ENCODE measurements around the gene ATP8A2. TPM values are rescaled to one million over a fixed set of nuclear protein-coding genes. Genes with fewer than 3 reads are reported as not detected.
A peak's percentile ranks its signal among the peaks of the same experiment; 100 is the strongest.
"Not testable (repeated sequence)": the region's sequence is repeated elsewhere in the genome, so short reads cannot be mapped to it uniquely, and the experiment has no call there.

The ATP8A2 gene
- total and polyA plus RNA-seq, 3 donors from 2014 or later, result 14.2 to 38.3 (median 16.5) TPM

- H3K27me3 ChIP-seq; H3K36me3 ChIP-seq (ENCODE audit: low read depth, missing control alignments); H3K4me3 ChIP-seq; H3K27ac ChIP-seq; DNase-seq; H3K9me3 ChIP-seq; H3K4me1 ChIP-seq; intact Hi-C loops (cut with DNase I; ENCODE audit: low total_unique reads): not testable (repeated sequence)
- 9 to 11% methylated on average over 5 of the region's 7 CpGs for WGBS, 2 donors
- peak in 1 of 3 experiments; percentile 15 for TF ChIP-seq CTCF (IDR thresholded peaks at IDR 0.05)
Measured at GRCh38 chr13:26072335-26072734, 700.6 kb downstream of the ATP8A2 start.

GRCh38 chr13:26074706-26075105 lies 702.9 kb downstream of the ATP8A2 start:
- peak; percentile 22 for DNase-seq
- Histone ChIP-seq H3K36me3 (ENCODE audit: low read depth, missing control alignments) (no peaks in the 10 kb centered on the region), H3K4me3 (no peak overlapping the region), H3K9me3 (no peaks in the 10 kb centered on the region), H3K27me3 (no peaks in the 10 kb centered on the region), H3K27ac (no peak overlapping the region), H3K4me1 (no peaks in the 10 kb centered on the region)
- TF ChIP-seq POLR2A (IDR thresholded peaks at IDR 0.05), result no peak
- no peak for TF ChIP-seq CTCF (IDR thresholded peaks at IDR 0.05)
- intact Hi-C loops (cut with DNase I; ENCODE audit: low total_unique reads), result no loop called here
- 24 to 46% methylated on average over 16 of the region's 16 CpGs for WGBS, 2 donors

Small RNAs within 50 kb of the gene (small RNA-seq; reads per million reads assigned to genes)
- 0 reads per million in 2 donors for gene RN7SL741P
- 0 reads per million in 2 donors for gene RNU6-78P
- gene RNY1P3, result 0 reads per million in 2 donors

Other genes starting within 250 kb of the ATP8A2 start
- gene AMER2, start 199.7 kb upstream of the ATP8A2 start, total RNA-seq, result 1 to 10 TPM; 1.5 to 2.9 TPM
- gene AMER2, start 199.7 kb upstream of the ATP8A2 start, polyA plus RNA-seq (ENCODE audit: insufficient read depth, low read depth, low replicate concordance), result 2.3 TPM
- 10 to 100 TPM; 23.2 to 24.0 TPM for gene MTMR6, start 84.5 kb upstream of the ATP8A2 start, total RNA-seq
- 46.1 TPM for gene MTMR6, start 84.5 kb upstream of the ATP8A2 start, polyA plus RNA-seq (ENCODE audit: insufficient read depth, low read depth, low replicate concordance)
- 100 to 1,000 TPM; 166 to 237 TPM for gene NUP58, start 70.3 kb upstream of the ATP8A2 start, total RNA-seq
- 90.9 TPM for gene NUP58, start 70.3 kb upstream of the ATP8A2 start, polyA plus RNA-seq (ENCODE audit: insufficient read depth, low read depth, low replicate concordance)

All from testis (tissue), 3 donors.